GM19395 (cell line): Measurements from ENCODE around the gene TNNI3K.

Experiments used
- ATAC-seq: cut with Tn5 transposase; IDR thresholded peaks from one replicate; pipeline ENCODE4 v1.9.1; 2021; ENCODE audit warnings: mild to moderate bottlenecking, moderate library complexity; ENCODE audit not compliant: unreplicated experiment

TNNI3K gene

GRCh38 chr1:74431531-74431930 lies 196.3 kb downstream of the TNNI3K start:
- no peak for ATAC-seq

- no peak for ATAC-seq
Measured at GRCh38 chr1:74432325-74432724, 197.1 kb downstream of the TNNI3K start.

GRCh38 chr1:74434321-74434720 lies 199.1 kb downstream of the TNNI3K start:
- no peak for ATAC-seq

- no peak for ATAC-seq
Measured at GRCh38 chr1:74436078-74436477, 200.9 kb downstream of the TNNI3K start.

GRCh38 chr1:74437035-74437434 lies 201.8 kb downstream of the TNNI3K start:
- ATAC-seq, result no peak

- no peak for ATAC-seq
Measured at GRCh38 chr1:74452035-74452434, 216.8 kb downstream of the TNNI3K start.

- no peak for ATAC-seq
Measured at GRCh38 chr1:74453277-74453676, 218.1 kb downstream of the TNNI3K start.

- ATAC-seq, result no peak
Measured at GRCh38 chr1:74455390-74455789, 220.2 kb downstream of the TNNI3K start.

- no peak for ATAC-seq
Measured at GRCh38 chr1:74457253-74457652, 222.1 kb downstream of the TNNI3K start.

- peak; percentile 83 for ATAC-seq
Measured at GRCh38 chr1:74463333-74463988, 228.3 kb downstream of the TNNI3K start.

GRCh38 chr1:74464037-74464436 lies 228.8 kb downstream of the TNNI3K start:
- ATAC-seq, result no peak

GRCh38 chr1:74465193-74465681 lies 230.1 kb downstream of the TNNI3K start:
- ATAC-seq, result no peak

- ATAC-seq, result no peak
Measured at GRCh38 chr1:74467786-74468377, 232.7 kb downstream of the TNNI3K start.

GRCh38 chr1:74468982-74469603 lies 233.9 kb downstream of the TNNI3K start:
- ATAC-seq, result no peak

- no peak for ATAC-seq
Measured at GRCh38 chr1:74470251-74470650, 235.1 kb downstream of the TNNI3K start.

- no peak for ATAC-seq
Measured at GRCh38 chr1:74470936-74471335, 235.7 kb downstream of the TNNI3K start.

- no peak for ATAC-seq
Measured at GRCh38 chr1:74471470-74471869, 236.3 kb downstream of the TNNI3K start.

- no peak for ATAC-seq
Measured at GRCh38 chr1:74474585-74474984, 239.4 kb downstream of the TNNI3K start.

GRCh38 chr1:74478979-74479378 lies 243.8 kb downstream of the TNNI3K start:
- ATAC-seq, result no peak

- no peak for ATAC-seq
Measured at GRCh38 chr1:74480068-74480467, 244.9 kb downstream of the TNNI3K start.

- no peak for ATAC-seq
Measured at GRCh38 chr1:74481607-74482006, 246.4 kb downstream of the TNNI3K start.

- ATAC-seq, result no peak
Measured at GRCh38 chr1:74485622-74486021, 250.4 kb downstream of the TNNI3K start.
